GM13976 (cell line): Measurements from ENCODE around the gene NEFH.

ENCODE experiments used
- DNase-seq: peaks from one replicate; pipeline ENCODE4 v3.0.0; 2012; ENCODE audit warnings: low spot score
- in situ Hi-C: fragments of 300-500 bp; cut with MboI; formaldehyde crosslinking; loops from one replicate; pipeline ENCODE4 v1.12.0; 2022; ENCODE audit warnings: low sequenced_read_pairs, mixed read lengths, inconsistent platforms; ENCODE audit not compliant: unreplicated experiment
- TF ChIP-seq, protein P1 (sequence below): IDR thresholded peaks from 2 replicates; pipeline ENCODE4 v1.5.1; 2012; ENCODE audit warnings: borderline replicate concordance, mild to moderate bottlenecking; ENCODE audit not compliant: insufficient read depth; ENCODE audit errors: extremely low read depth, missing control alignments, control extremely low read depth

NEFH gene

GRCh38 chr22:29491012-29491411 is 11.0 kb downstream of the NEFH start:
- no peak for DNase-seq
- TF ChIP-seq, protein P1, sequence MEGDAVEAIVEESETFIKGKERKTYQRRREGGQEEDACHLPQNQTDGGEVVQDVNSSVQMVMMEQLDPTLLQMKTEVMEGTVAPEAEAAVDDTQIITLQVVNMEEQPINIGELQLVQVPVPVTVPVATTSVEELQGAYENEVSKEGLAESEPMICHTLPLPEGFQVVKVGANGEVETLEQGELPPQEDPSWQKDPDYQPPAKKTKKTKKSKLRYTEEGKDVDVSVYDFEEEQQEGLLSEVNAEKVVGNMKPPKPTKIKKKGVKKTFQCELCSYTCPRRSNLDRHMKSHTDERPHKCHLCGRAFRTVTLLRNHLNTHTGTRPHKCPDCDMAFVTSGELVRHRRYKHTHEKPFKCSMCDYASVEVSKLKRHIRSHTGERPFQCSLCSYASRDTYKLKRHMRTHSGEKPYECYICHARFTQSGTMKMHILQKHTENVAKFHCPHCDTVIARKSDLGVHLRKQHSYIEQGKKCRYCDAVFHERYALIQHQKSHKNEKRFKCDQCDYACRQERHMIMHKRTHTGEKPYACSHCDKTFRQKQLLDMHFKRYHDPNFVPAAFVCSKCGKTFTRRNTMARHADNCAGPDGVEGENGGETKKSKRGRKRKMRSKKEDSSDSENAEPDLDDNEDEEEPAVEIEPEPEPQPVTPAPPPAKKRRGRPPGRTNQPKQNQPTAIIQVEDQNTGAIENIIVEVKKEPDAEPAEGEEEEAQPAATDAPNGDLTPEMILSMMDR = no peak
- in situ Hi-C loops = no loop called here

- TF ChIP-seq, protein P1 = no peak
- no peak for DNase-seq
- in situ Hi-C loops = no loop called here
These were observed 13.6 kb downstream of the NEFH start for GRCh38 chr22:29493636-29494035.

DNA sequence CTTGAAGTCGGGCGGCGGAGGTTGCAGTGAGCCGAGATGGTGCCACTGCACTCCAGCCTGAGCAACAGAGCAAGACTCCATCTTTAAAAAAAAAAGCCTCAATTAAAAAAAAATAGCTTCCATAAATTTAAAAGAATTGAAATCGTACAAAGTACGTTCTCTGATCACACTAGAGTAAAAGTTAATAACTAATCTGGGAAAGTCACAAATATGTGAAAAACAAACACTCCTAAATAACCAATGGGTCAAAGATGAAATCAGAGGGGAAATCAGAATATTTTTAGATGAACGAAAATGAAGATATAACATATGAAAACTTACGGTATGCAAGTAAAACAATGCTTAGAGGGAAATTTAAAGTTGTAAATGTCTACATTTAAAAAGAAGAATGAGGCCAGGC is 19.8 kb downstream of the NEFH start:
- DNase-seq = no peak
- in situ Hi-C loops = no loop called here

GRCh38 chr22:29503811-29504372 is 23.9 kb downstream of the NEFH start:
- in situ Hi-C loops = no loop called here
- DNase-seq = no peak

More for the DNA sequence above, 19.8 kb downstream of the NEFH start:
- TF ChIP-seq, protein P1 = no peak

DNA sequence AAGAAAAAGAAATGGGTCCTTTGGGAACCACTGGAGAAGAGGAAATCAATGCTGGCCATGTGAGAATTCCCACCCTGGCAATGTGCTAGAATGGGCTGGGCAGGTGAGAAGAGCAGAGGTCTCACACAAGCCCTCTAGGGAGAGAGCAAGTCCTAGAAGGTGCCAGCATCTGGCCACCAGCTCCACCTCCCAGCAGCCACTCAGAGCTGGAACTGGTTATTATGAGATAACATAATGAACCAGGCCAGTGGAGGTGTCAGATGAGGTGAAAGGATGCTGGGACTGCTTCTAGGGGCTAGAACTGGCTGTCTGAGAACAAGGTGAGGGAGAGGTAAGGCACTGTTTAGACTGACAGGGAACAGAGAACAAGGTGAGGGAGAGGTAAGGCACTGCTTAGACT is 29.3 kb downstream of the NEFH start:
- TF ChIP-seq, protein P1 = no peak
- DNase-seq = no peak
- in situ Hi-C loops = no loop called here

More at GRCh38 chr22:29503811-29504372, 23.9 kb downstream of the NEFH start:
- TF ChIP-seq, protein P1 = no peak

DNA sequence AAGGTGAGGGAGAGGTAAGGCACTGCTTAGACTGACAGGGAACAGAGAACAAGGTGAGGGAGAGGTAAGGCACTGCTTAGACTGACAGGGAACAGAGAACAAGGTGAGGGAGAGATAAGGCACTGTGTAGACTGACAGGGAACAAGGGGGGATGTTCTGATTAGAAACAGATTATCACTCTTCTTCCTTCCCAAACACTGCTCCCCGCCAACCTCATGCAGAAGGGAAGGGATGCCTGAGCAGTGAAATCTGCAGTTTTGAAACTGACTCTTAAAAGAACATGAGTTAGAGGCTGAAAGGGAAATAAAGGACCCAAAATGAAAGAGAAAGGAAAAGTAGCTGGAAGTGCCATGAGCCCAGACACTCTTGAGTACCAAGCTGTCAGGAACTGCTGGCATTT is 29.8 kb downstream of the NEFH start:
- DNase-seq = no peak
- TF ChIP-seq, protein P1 = no peak
- in situ Hi-C loops = no loop called here
